HL-60 (cell line): ENCODE measurements around the gene RABEPK.

Source experiments
- CTCF ChIP-seq: IDR thresholded peaks from one replicate; pipeline ENCODE4 v1.5.1; 2011; ENCODE audit warnings: low read length, control low read depth, inconsistent platforms; ENCODE audit not compliant: insufficient read depth
- REST ChIP-seq: IDR thresholded peaks from 2 replicates; pipeline ENCODE4 v1.6.1; 2012; ENCODE audit warnings: low read depth; ENCODE audit not compliant: insufficient replicate concordance

GRCh38 chr9:125261501-125262293 lies 61.4 kb downstream of the RABEPK start, which contains the start of gene GAPVD1:
- peak; percentile 46 for TF ChIP-seq CTCF
- no peak for TF ChIP-seq REST
